GM10266 (cell line): Measurements from ENCODE around the gene INSYN2B.

Experiments used
- DNase-seq: peaks from one replicate; pipeline ENCODE4 v3.0.0; 2012; ENCODE audit errors: extremely low spot score
- CTCF ChIP-seq: IDR thresholded peaks from 2 replicates; pipeline ENCODE4 v1.5.1; 2012; ENCODE audit warnings: mild to moderate bottlenecking, low read depth; ENCODE audit not compliant: control insufficient read depth, insufficient read depth; ENCODE audit errors: missing control alignments

The INSYN2B gene

GRCh38 chr5:169861934-169862333 lies 118.4 kb downstream of the INSYN2B start:
- no peak for TF ChIP-seq CTCF
- no peak for DNase-seq

- DNase-seq = no peak
- TF ChIP-seq CTCF = no peak
Observed at GRCh38 chr5:169861433-169861832, 118.9 kb downstream of the INSYN2B start.

- TF ChIP-seq CTCF = no peak
- DNase-seq = peak; percentile 16
Observed at GRCh38 chr5:169860585-169860984, 119.7 kb downstream of the INSYN2B start.

GRCh38 chr5:169856571-169856970 lies 123.7 kb downstream of the INSYN2B start:
- no peak for TF ChIP-seq CTCF
- no peak for DNase-seq

GRCh38 chr5:169851321-169851850 lies 128.9 kb downstream of the INSYN2B start:
- no peak for DNase-seq
- TF ChIP-seq CTCF = no peak

- no peak for TF ChIP-seq CTCF
- no peak for DNase-seq
Observed at GRCh38 chr5:169850409-169850808, 129.9 kb downstream of the INSYN2B start.

GRCh38 chr5:169848792-169849191 lies 131.5 kb downstream of the INSYN2B start:
- TF ChIP-seq CTCF = no peak
- no peak for DNase-seq
